K562 (cell line): ENCODE measurements around the gene TRIP11. TPM values are rescaled to one million over a fixed set of nuclear protein-coding genes. Genes with fewer than 3 reads are reported as not detected.

Experiments
- ATAC-seq: fragments of 200-7000 bp; cut with Tn5 transposase; 3 replicates; pipeline ENCODE4 v1.9.1; 2020; ENCODE audit warnings: moderate library complexity
- BruUV-seq: library from RNA; stranded (reverse); fragments of 400-500 nt; replicated peaks from 2 replicates; lab custom pipeline; 2021; lab: Mats Ljungman, UMichigan
- CTCF ChIA-PET: fragments of 300-600 bp; formaldehyde crosslinking; extraction: SDS; loops from one replicate; lab custom pipeline; 2021; ENCODE audit warnings: low intra/inter-chr PET ratio; lab: Yijun Ruan, JAX
- POLR2A ChIA-PET: fragments of 300-600, 350-650 bp; sonication (Branson Sonifier 250); formaldehyde crosslinking; extraction: SDS; loops from one replicate; lab custom pipeline; 2021; ENCODE audit warnings: antibody characterized with exemption, inconsistent platforms; lab: Yijun Ruan, JAX
- DNase-seq, 4 experiments: peaks; one replicate each; pipeline versions ENCODE4 v3.0.0 to v3.0.0-alpha.2; 2011 to 2018; ENCODE audit warnings: low spot score in 3 of 4, mixed read lengths in 3 of 4; ENCODE audit errors: extremely low read depth in 1 of 4
- FAIRE-seq: peaks from 2 replicates; lab custom pipeline; 2011; peaks lifted over from hg19 to GRCh38; lab: Jason Lieb, UNC
- H2AFZ ChIP-seq: 2 replicates; pipeline ENCODE4 v1.6.0; 2011; ENCODE audit warnings: low read depth, low read length, control low read depth, inconsistent platforms
- H3K27ac ChIP-seq: fragments of 200-600 bp; 3 replicates; pipeline ENCODE4 v1.8.0; 2011; ENCODE audit warnings: low read depth, mild to moderate bottlenecking, control low read depth, inconsistent platforms, low read length, moderate library complexity, mixed read lengths; ENCODE audit errors: extremely low read depth
- H3K27me3 ChIP-seq, 2 experiments: fragments of 300-600 bp in 1 of 2; 2 replicates in 1 of 2; 3 replicates in 1 of 2; pipeline versions ENCODE4 v1.6.0 to v1.8.0; 2011; ENCODE audit warnings: inconsistent platforms in 2 of 2, low read length in 2 of 2, mild to moderate bottlenecking in 1 of 2, mixed read lengths in 1 of 2, moderate library complexity in 1 of 2; ENCODE audit not compliant: control insufficient read depth in 2 of 2, insufficient read depth in 2 of 2
- H3K36me3 ChIP-seq: fragments of 300-600 bp; 3 replicates; pipeline ENCODE4 v1.8.0; 2011; ENCODE audit warnings: mild to moderate bottlenecking, low read length, inconsistent platforms; ENCODE audit not compliant: control insufficient read depth, insufficient read depth
- H3K4me1 ChIP-seq, 2 experiments: fragments of 200-600 bp in 1 of 2; replicated peaks in 1 of 2; 2 replicates in 1 of 2; 3 replicates in 1 of 2; pipeline versions ENCODE4 v1.5.1 to v1.8.0; 2011; ENCODE audit warnings: inconsistent platforms in 2 of 2, low read length in 2 of 2, mild to moderate bottlenecking in 1 of 2, mixed read lengths in 1 of 2, moderate library complexity in 1 of 2; ENCODE audit not compliant: control insufficient read depth in 2 of 2, insufficient read depth in 2 of 2
- H3K4me2 ChIP-seq: 2 replicates; pipeline ENCODE4 v1.6.1; 2011; ENCODE audit warnings: low read length, control low read depth, inconsistent platforms, mixed read lengths; ENCODE audit not compliant: insufficient read depth
- H3K4me3 ChIP-seq: fragments of 200-600 bp; sonication (generic), shearing (Covaris generic); 2 replicates; pipeline ENCODE4 v1.5.1; 2016; ENCODE audit warnings: control low read depth, inconsistent platforms
- H3K79me2 ChIP-seq: fragments of 200-600 bp; 3 replicates; pipeline ENCODE4 v1.8.0; 2011; ENCODE audit warnings: low read length, inconsistent platforms; ENCODE audit not compliant: control insufficient read depth, insufficient read depth
- H3K9ac ChIP-seq, 2 experiments: 2 replicates each; pipeline versions ENCODE4 v1.6.0 to v1.6.1; 2011; ENCODE audit warnings: low read depth in 2 of 2, low read length in 2 of 2, control low read depth in 1 of 2, inconsistent platforms in 1 of 2, mild to moderate bottlenecking in 1 of 2, mixed read lengths in 1 of 2; ENCODE audit not compliant: insufficient read depth in 1 of 2
- H3K9me1 ChIP-seq: one replicate; pipeline ENCODE4 v1.6.0; 2011; ENCODE audit warnings: inconsistent platforms, mild to moderate bottlenecking, low read length, moderate library complexity; ENCODE audit not compliant: control insufficient read depth, insufficient read depth
- H3K9me3 ChIP-seq: replicated peaks from 2 replicates; pipeline ENCODE4 v1.5.1; 2011; ENCODE audit warnings: low read depth, low read length, inconsistent platforms; ENCODE audit not compliant: control insufficient read depth, insufficient read depth
- H4K20me1 ChIP-seq: replicated peaks from 2 replicates; pipeline ENCODE4 v1.6.1; 2011; ENCODE audit warnings: low read length, inconsistent platforms, mixed read lengths; ENCODE audit not compliant: control insufficient read depth, insufficient read depth
- CBX2 ChIP-seq: fragments of 200-600 bp; sonication (generic); IDR thresholded peaks from one replicate; pipeline ENCODE4 v1.6.1; 2012; ENCODE audit warnings: mild to moderate bottlenecking, low read length, inconsistent platforms; ENCODE audit not compliant: insufficient read depth, poor library complexity, severe bottlenecking
- THAP12 ChIP-seq: fragments of 250-450 bp; sonication (Bioruptor Pico); IDR thresholded peaks from 2 replicates; pipeline ENCODE4 v1.9.0; 2021; ENCODE audit warnings: mild to moderate bottlenecking, inconsistent platforms
- WGBS: fragments of 100-300 bp; shearing (Covaris generic); methylation state at CpG from one replicate; pipeline ENCODE4 v1.1.6; 2016; ENCODE audit warnings: low coverage, mixed read lengths; ENCODE audit not compliant: insufficient coverage; ENCODE audit errors: missing lambda C conversion rate; 5-methylcytosine and 5-hydroxymethylcytosine counted together
- in situ Hi-C: fragments of 300-500 bp; cut with MboI; formaldehyde crosslinking; loops from 4 replicates; pipeline ENCODE4 v1.15.0; 2018; ENCODE audit warnings: inconsistent platforms, mixed read lengths
- intact Hi-C: fragments of 100-400 bp; cut with micrococcal nuclease; formaldehyde crosslinking; loops from 2 replicates; pipeline ENCODE4 v1.14.2; 2022
- polyA plus RNA-seq, 8 experiments: library from polyadenylated mRNA; depleted of rRNA in 4 of 8; stranded (reverse) in 5 of 8; unstranded in 3 of 8; fragments of >200 nt; fragmentation: Nextera tagmentation in 2 of 8; fragmentation: Illumina TruSeq in 1 of 8; extraction: Ambion mirVana in 2 of 8; extraction: Trizol in 1 of 8; gene quantifications; 2 replicates each; pipeline versions ENCODE4 v1.2.1 to v1.2.3, GENCODE V29; 2011 to 2014; ENCODE audit warnings: inconsistent platforms in 1 of 8, missing spikeins in 1 of 8
- total RNA-seq, 7 experiments: library from RNA; depleted of rRNA in 6 of 7; stranded (reverse); fragments of >200 nt in 6 of 7; fragmentation: Illumina TruSeq in 2 of 7; extraction: Trizol in 2 of 7; gene quantifications; 2 replicates each; pipeline versions ENCODE4 v1.2.1 to v1.2.3, GENCODE V29; 2011 to 2021; ENCODE audit warnings: low replicate concordance in 1 of 7

The TRIP11 gene
- total and polyA plus RNA-seq, 9 of the 15 experiments (the other 6 are each of a cell fraction or from before 2014, with no cell fraction given): 4.0 to 20.0 (median 10.9) TPM

GRCh38 chr14:91945751-91946621 lies 93.9 kb downstream of the TRIP11 start:
- in situ Hi-C loops (no loop called here), intact Hi-C loops (no loop called here)
- no TSS peak for BruUV-seq
- CTCF ChIA-PET: no interaction called here
- ATAC-seq: no peak
- no peak overlapping the region for H3K27ac ChIP-seq
- WGBS: 8% methylated on average over 10 of the region's 10 CpGs
- no peak for TF ChIP-seq THAP12
- TF ChIP-seq CBX2: peak; percentile 39
- no peak for FAIRE-seq
- no peak overlapping the region for H3K9ac ChIP-seq
- H4K20me1 ChIP-seq: no peaks in the 10 kb centered on the region
- POLR2A ChIA-PET: interaction anchor here (0.8 kb wide), 1 partner anchor 28 kb away, joined by 4 read pairs; no protein-coding TSS in a partner anchor
- no peaks in the 10 kb centered on the region for H3K9me1 ChIP-seq
- H3K4me1 ChIP-seq: peaks cover 0 to 7% of the 10 kb centered on the region in 2 experiments; a peak in 1 of 5 replicates
- no peaks in the 10 kb centered on the region for H3K79me2 ChIP-seq
- H3K36me3 ChIP-seq: no peaks in the 10 kb centered on the region
- H2AFZ ChIP-seq: no peak overlapping the region
- peaks cover 20 to 27% of the 10 kb centered on the region in 2 experiments for H3K27me3 ChIP-seq
- H3K9me3 ChIP-seq: no peaks in the 10 kb centered on the region
- no peak overlapping the region for H3K4me2 ChIP-seq
- no peak for DNase-seq
- H3K4me3 ChIP-seq: no peak overlapping the region
